HCT116 (cell line): ENCODE data around the gene ABCA1.
"Not testable (repeated sequence)": the region's sequence is repeated elsewhere in the genome, so short reads cannot be mapped to it uniquely, and the experiment has no call there.

ENCODE experiments used
- CTCF ChIP-seq, 3 experiments: fragments of 200-600 bp in 1 of 3; sonication (generic) in 1 of 3; IDR thresholded peaks in 2 of 3; conservative IDR thresholded peaks in 1 of 3; 2 replicates each; pipeline ENCODE4 v1.5.1; 2012 to 2017; ENCODE audit warnings: low read depth in 2 of 3, low read length in 2 of 3, antibody characterized with exemption in 1 of 3, borderline replicate concordance in 1 of 3, control low read depth in 1 of 3, mild to moderate bottlenecking in 1 of 3, mixed read lengths in 1 of 3, mixed run types in 1 of 3, moderate library complexity in 1 of 3; ENCODE audit not compliant: insufficient read depth in 1 of 3
- EGR1 ChIP-seq: IDR thresholded peaks from 2 replicates; pipeline ENCODE4 v1.6.1; 2012; ENCODE audit warnings: low read depth
- EZH2 ChIP-seq: fragments of 200-600 bp; sonication (generic); IDR thresholded peaks from 2 replicates; pipeline ENCODE4 v1.6.1; 2017; ENCODE audit warnings: antibody characterized with exemption, mixed run types
- FOSL1 ChIP-seq: IDR thresholded peaks from 2 replicates; pipeline ENCODE4 v1.6.1; 2012; ENCODE audit warnings: low read depth
- JUND ChIP-seq: IDR thresholded peaks from 2 replicates; pipeline ENCODE4 v1.6.1; 2012
- POLR2A ChIP-seq: IDR thresholded peaks from 2 replicates; pipeline ENCODE4 v1.7.0; 2011; ENCODE audit warnings: borderline replicate concordance; ENCODE audit not compliant: insufficient read depth, insufficient read length; ENCODE audit errors: extremely low read depth
- POLR2AphosphoS5 ChIP-seq: IDR thresholded peaks from 2 replicates; pipeline ENCODE4 v1.6.1; 2011; ENCODE audit warnings: mild to moderate bottlenecking, low read depth, low read length, moderate library complexity
- RAD21 ChIP-seq: IDR thresholded peaks from 2 replicates; pipeline ENCODE4 v1.6.1; 2012; ENCODE audit warnings: low read depth, mild to moderate bottlenecking
- REST ChIP-seq: IDR thresholded peaks from 2 replicates; pipeline ENCODE4 v1.6.1; 2012; ENCODE audit warnings: low read depth
- TCF7L2 ChIP-seq: IDR thresholded peaks from 2 replicates; pipeline ENCODE4 v1.7.0; 2011; ENCODE audit warnings: borderline replicate concordance, inconsistent platforms; ENCODE audit not compliant: insufficient read depth, insufficient read length; ENCODE audit errors: extremely low read depth
- YY1 ChIP-seq: IDR thresholded peaks from 2 replicates; pipeline ENCODE4 v1.6.1; 2011; ENCODE audit warnings: low read length, low read depth, moderate library complexity, mild to moderate bottlenecking; ENCODE audit not compliant: insufficient replicate concordance; ENCODE audit errors: extremely low read depth
- TF ChIP-seq, protein P1 (sequence below): IDR thresholded peaks from 2 replicates; pipeline ENCODE4 v1.6.1; 2012

GRCh38 chr9:104958006-104958405 lies 30.1 kb upstream of the ABCA1 start:
- not testable (repeated sequence) for TF ChIP-seq CTCF (IDR thresholded peaks at IDR 0.05 in 2 of 3, conservative IDR thresholded peaks at IDR 0.05 in 1 of 3; ENCODE audit: borderline replicate concordance in 1 of 3, insufficient read depth in 1 of 3, low read depth in 2 of 3, low read length in 2 of 3); REST; POLR2A; TCF7L2; FOSL1; POLR2AphosphoS5; YY1; JUND; RAD21; EZH2; EGR1
- TF ChIP-seq, protein P1, sequence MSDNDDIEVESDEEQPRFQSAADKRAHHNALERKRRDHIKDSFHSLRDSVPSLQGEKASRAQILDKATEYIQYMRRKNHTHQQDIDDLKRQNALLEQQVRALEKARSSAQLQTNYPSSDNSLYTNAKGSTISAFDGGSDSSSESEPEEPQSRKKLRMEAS, result not testable (repeated sequence)
